Femur (tissue), 1 donor: Measurements from ENCODE around the gene ZDHHC1.
A peak's percentile ranks its signal among the peaks of the same experiment; 100 is the strongest.

Experiments used
- DNase-seq: peaks from one replicate; pipeline ENCODE4 v3.0.0-alpha.2; 2017

ZDHHC1 gene

GRCh38 chr16:67447508-67448076 lies 31.3 kb upstream of the ZDHHC1 start:
- peak; percentile 62 for DNase-seq

GRCh38 chr16:67446968-67447507 lies 30.8 kb upstream of the ZDHHC1 start:
- DNase-seq: no peak

- peak; percentile 47 for DNase-seq
Measured at GRCh38 chr16:67445913-67446907, 29.9 kb upstream of the ZDHHC1 start.

GRCh38 chr16:67445441-67445912 lies 29.2 kb upstream of the ZDHHC1 start:
- DNase-seq: no peak

DNA sequence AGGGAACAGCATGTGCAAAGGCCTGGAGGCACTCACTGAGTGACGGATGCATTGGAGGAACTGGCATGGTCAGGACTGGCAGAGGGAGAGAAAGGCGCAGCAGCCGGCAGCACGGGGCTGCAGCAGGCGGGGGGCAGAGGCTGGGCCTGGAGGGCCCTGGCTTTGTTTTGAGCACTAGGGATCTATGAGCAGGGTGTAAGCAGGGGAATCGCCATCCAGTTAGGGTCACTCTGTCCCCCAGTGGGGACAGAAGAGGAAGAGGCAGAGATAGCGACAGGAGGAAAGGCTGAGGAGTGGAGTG lies 28.8 kb upstream of the ZDHHC1 start:
- DNase-seq: no peak

GRCh38 chr16:67444259-67445125 lies 28.2 kb upstream of the ZDHHC1 start:
- DNase-seq: no peak

GRCh38 chr16:67443265-67443664 lies 27.0 kb upstream of the ZDHHC1 start:
- DNase-seq: peak; percentile 79

DNA sequence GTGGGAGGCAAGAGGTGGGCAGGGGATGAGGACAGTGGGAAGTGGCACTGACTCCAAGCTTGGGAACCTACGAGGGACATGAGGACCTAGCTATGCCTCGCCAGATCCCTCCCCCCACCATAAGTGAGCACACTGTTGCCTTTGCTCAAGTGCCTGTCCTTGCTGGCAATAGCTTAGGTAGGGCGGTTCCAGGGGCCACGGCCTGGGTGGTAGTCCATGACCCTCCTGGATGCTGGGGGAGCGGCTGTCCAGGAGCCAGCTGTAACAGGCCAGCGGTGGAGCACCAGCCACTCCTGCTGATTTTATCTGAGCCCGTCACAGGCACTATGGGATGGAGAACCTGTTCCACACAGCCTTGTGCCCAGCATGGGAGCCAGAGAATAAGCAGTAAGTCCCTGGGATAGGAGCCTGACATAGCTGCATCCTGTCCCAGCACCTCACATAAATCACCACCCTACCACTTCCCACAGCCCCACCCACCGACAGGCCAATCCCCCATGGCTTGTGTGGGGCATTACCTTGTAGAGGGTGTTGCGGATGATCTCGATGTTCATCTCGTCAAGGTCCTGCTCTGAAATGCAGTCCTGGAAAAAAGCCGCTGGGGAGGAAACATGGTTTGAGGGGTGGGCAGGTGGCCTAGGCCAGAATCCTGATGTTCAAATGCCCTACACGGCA lies 26.4 kb upstream of the ZDHHC1 start:
- DNase-seq: no peak

DNA sequence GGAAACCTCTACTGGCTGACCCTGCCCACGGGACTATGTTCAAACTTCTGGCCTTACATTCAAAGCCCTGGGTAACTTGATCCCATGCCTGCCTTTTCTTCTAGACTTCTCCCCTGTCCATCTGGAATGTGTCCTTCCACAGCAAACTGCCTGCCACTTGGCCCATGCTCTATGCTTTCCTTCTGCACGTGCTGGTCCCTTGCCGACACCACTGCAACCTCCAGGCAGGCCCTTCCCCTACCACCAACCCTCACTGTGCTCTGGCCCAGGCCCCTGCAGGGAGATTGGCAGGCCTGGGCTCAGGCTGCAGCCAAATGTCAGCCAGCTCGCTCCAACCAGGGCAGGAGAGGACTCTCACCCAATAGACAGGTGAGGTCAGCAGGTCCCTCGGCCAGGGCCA lies 25.6 kb upstream of the ZDHHC1 start:
- DNase-seq: no peak

GRCh38 chr16:67441271-67441753 lies 25.0 kb upstream of the ZDHHC1 start:
- DNase-seq: peak; percentile 82

- no peak for DNase-seq
Measured at GRCh38 chr16:67438824-67439393, 22.6 kb upstream of the ZDHHC1 start.

DNA sequence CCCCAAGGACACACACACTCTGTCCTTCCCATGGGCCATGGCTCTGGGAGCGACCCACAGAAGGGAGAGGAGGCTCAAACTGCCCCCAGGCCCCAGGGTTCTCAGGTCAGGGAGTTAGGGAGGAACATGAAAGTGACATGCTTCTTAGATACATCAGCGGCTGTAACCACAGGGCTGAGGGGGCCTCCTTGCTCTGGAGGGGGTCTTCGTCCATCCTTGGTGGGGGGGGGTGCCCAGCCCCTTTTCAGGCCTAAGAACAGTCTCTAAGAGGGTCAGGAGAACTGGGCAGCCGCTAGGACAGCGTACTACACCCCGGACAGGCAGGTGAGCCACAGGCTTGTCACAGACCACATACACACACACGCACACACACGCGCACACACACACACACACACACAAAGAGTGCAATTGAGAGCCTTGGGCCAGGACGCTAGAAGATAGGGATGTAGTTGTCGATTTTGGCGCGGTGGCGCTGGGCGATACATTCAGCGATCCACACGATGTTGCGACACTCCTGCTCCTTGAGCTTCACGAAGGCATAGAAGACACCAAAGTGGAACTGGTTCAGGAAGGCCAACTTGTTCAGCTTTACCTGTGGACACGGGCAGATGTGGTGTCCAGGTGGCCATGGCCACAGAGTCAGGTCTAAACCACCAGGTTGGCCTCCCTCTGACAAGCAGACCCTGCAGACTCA lies 22.0 kb upstream of the ZDHHC1 start:
- DNase-seq: no peak

DNA sequence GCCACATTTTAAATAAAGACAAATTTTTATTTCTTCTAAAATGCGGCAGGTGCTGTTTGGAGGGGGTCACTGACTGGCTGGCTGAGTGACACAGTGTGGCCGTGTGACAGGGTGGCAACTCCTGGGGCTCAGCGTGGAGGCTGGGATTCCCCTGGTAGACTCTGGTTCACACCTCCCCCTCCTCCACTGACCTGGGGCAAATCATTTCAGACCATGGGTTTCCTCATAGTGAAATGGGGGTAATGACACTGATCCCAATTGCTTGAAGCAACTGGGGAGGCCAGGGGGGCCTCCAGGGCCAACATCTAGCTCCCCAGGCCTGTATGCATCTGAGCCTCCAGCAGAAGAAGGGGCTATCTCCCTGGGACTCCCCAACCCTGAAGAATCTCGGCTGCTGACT lies 21.2 kb upstream of the ZDHHC1 start:
- no peak for DNase-seq

DNA sequence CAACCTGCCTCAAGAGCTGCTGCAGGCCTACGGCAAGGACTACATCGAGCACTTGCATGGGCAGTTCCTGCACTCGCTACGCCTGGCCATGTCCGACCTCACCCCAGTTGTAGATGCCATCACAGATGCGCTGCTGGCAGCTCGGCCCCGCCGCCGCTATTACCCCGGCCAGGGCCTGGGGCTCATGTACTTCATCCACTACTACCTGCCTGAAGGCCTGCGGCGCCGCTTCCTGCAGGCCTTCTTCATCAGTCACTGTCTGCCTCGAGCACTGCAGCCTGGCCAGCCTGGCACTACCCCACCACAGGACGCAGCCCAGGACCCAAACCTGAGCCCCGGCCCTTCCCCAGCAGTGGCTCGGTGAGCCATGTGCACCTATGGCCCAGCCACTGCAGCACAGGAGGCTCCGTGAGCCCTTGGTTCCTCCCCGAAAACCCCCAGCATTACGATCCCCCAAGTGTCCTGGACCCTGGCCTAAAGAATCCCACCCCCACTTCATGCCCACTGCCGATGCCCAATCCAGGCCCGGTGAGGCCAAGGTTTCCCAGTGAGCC lies 20.4 kb upstream of the ZDHHC1 start:
- DNase-seq: no peak

DNA sequence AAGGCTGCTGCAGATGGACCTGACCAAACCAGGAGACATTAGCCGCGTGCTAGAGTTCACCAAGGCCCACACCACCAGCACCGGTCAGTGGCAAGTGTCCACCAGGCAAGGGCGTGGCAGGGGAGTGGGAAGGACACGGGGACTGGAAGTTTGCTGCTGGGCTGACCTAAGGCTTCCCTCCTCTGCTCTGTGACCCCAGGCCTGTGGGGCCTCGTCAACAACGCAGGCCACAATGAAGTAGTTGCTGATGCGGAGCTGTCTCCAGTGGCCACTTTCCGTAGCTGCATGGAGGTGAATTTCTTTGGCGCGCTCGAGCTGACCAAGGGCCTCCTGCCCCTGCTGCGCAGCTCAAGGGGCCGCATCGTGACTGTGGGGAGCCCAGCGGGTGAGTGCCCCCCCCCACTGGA lies 19.5 kb upstream of the ZDHHC1 start:
- DNase-seq: no peak

GRCh38 chr16:67433131-67433719 lies 16.9 kb upstream of the ZDHHC1 start:
- DNase-seq: no peak

- no peak for DNase-seq
Measured at GRCh38 chr16:67432506-67432890, 16.2 kb upstream of the ZDHHC1 start.

DNA sequence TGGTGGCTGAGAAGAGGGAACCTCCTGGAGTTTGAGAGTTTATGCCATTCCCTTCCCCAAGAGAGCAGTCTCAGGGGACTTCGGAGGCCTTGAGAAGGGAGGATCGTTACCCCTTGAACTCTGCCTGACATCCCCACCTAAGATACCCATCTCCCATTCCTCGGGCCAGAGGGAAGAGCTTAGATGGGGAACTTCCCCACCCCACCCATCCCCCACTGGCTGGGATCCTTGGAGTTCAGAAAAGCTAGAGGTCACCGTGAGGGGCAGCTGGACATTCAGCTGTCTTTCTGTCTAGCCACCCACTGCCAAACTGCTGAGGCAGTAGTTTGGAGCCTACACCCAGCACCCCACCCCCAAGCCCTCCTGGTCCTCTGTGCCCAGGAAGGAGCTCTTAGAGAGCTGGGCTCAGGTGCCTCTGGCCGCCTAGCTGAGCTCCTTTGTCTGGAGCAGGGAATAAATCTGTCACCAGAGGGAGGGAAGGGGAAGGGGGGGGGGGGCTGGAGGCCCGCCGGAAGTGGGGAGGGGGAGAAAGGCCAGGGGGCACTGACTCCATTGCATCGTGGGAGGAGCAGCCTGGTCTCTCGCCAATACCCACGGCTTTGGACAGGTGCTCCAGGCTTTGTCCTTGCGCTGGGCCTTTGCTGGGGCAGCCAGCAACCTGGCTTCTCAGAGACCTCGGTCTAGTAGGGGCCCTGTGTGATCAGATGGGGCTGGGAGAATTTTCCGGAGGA lies 15.7 kb upstream of the ZDHHC1 start:
- DNase-seq: no peak

DNA sequence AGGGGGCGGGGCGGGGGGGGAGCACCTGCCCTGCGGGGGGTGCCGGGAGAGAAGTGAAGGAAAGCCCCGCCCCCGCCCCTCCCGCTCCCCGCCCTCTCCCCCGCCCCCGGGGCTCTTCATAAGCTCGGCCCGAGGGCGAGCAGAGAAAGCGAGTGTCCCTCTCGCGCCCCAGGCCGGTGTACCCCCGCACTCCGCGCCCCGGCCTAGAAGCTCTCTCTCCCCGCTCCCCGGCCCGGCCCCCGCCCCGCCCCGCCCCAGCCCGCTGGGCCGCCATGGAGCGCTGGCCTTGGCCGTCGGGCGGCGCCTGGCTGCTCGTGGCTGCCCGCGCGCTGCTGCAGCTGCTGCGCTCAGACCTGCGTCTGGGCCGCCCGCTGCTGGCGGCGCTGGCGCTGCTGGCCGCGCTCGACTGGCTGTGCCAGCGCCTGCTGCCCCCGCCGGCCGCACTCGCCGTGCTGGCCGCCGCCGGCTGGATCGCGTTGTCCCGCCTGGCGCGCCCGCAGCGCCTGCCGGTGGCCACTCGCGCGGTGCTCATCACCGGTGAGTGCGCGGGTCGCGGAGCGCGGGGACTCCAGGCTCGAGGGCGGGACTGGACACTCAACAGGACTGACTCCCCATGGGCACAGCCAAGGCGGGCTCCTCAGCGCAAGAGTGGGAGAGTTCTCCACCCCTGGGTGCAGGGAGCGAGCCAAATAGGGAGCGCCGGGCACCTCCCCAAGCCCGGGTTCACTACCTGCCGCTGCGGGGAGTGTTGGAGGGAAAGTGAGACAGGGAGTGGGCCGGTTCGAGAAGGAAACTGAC lies 14.9 kb upstream of the ZDHHC1 start, which contains the start of gene HSD11B2:
TSS of gene HSD11B2 (plus strand) at position 145 of the 798 bp plus-strand sequence. CDS start at position 273, 128 bp downstream.
- DNase-seq: peak; percentile 71
